GM21619 (cell line): ENCODE data around the gene SIRT3.
A peak's percentile ranks its signal among the peaks of the same experiment; 100 is the strongest.

Experiments
- ATAC-seq: cut with Tn5 transposase; IDR thresholded peaks from one replicate; pipeline ENCODE4 v1.9.1; 2021; ENCODE audit not compliant: unreplicated experiment

Gene SIRT3

GRCh38 chr11:217704-218103, 18.4 kb downstream of the SIRT3 start:
- no peak for ATAC-seq

- no peak for ATAC-seq
Measured at GRCh38 chr11:216081-216974, 19.8 kb downstream of the SIRT3 start.

- no peak for ATAC-seq
Measured at GRCh38 chr11:215581-216037, 20.5 kb downstream of the SIRT3 start.

GRCh38 chr11:214083-214482, 22.1 kb downstream of the SIRT3 start:
- ATAC-seq: no peak

GRCh38 chr11:213111-213510, 23.0 kb downstream of the SIRT3 start:
- no peak for ATAC-seq

- no peak for ATAC-seq
Measured at GRCh38 chr11:212150-213100, 23.7 kb downstream of the SIRT3 start.

- no peak for ATAC-seq
Measured at GRCh38 chr11:211741-212140, 24.4 kb downstream of the SIRT3 start.

GRCh38 chr11:211295-211694, 24.8 kb downstream of the SIRT3 start:
- ATAC-seq: no peak

- no peak for ATAC-seq
Measured at GRCh38 chr11:210803-211180, 25.4 kb downstream of the SIRT3 start.

GRCh38 chr11:210122-210802, 25.9 kb downstream of the SIRT3 start:
- no peak for ATAC-seq

- no peak for ATAC-seq
Measured at GRCh38 chr11:209275-210121, 26.6 kb downstream of the SIRT3 start.

- no peak for ATAC-seq
Measured at GRCh38 chr11:208917-209260, 27.3 kb downstream of the SIRT3 start.

GRCh38 chr11:208181-208916, 27.8 kb downstream of the SIRT3 start:
- peak; percentile 36 for ATAC-seq

GRCh38 chr11:207863-208180, 28.3 kb downstream of the SIRT3 start:
- no peak for ATAC-seq

- ATAC-seq: peak; percentile 71
Measured at GRCh38 chr11:207208-207862, 28.8 kb downstream of the SIRT3 start, which contains the start of the genes BET1L and RIC8A. TSS of gene BET1L (minus strand) at chr11:207399. CDS start at chr11:207321, 78 bp downstream. TSS of gene RIC8A (plus strand) at chr11:207708. CDS start at chr11:208855, 1,147 bp downstream.

- no peak for ATAC-seq
Measured at GRCh38 chr11:206526-207207, 29.5 kb downstream of the SIRT3 start.

GRCh38 chr11:206002-206384, 30.1 kb downstream of the SIRT3 start:
- no peak for ATAC-seq

GRCh38 chr11:205221-206001, 30.7 kb downstream of the SIRT3 start:
- no peak for ATAC-seq
